Smooth muscle cell of the umbilical artery (primary cell): ENCODE results near the gene DNAI2. TPM values are rescaled to one million over a fixed set of nuclear protein-coding genes. Genes with fewer than 3 reads are reported as not detected.

ENCODE experiments used
- total RNA-seq: library from RNA; depleted of rRNA; stranded (reverse); fragments of >200 nt; gene quantifications from 2 replicates; pipeline ENCODE4 v1.2.3, GENCODE V29; 2014

The DNAI2 gene
- not detected in 2 replicates for total RNA-seq

DNA sequence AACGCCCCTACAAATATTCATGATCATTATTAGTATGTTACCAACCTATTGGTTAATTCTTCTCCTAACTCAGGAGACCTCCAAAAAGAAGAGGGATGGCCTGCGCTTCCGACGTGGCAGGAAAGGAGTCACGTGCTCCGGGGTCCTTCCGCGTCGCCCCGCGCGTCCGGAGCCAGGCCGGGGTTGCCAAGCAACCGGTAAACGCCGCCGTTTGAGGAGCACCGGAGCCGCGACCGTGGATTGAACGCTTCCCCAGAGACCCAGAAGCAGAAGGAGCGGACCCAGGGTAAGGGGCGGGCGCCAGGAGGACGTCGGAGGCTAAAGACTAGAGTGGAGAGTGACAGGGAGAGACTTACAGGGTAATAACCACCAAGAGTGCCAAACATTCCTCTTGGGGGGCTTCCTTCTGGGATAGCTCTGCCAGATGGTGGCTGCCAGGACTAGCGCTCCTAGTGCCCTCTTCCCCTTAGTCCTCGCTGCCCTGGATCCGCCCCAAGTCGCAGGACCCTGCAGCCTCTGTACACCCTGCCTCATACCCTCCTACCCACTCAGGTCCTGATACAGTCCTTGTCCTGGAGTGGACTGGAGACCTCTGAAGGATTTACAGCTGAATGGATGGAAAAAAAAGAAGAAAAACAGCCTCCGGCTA is at the start of gene DNAI2:
DNAI2 (plus strand) TSS at position 175 of the 649 bp plus-strand sequence. CDS start 7,584 bp downstream, outside the sequence.

GRCh38 chr17:74325743-74326379 is 51.8 kb downstream of the DNAI2 start, which contains the start of gene KIF19:
Gene KIF19 (plus strand): TSS chr17:74326226. CDS start chr17:74326350, 124 bp downstream.

DNA sequence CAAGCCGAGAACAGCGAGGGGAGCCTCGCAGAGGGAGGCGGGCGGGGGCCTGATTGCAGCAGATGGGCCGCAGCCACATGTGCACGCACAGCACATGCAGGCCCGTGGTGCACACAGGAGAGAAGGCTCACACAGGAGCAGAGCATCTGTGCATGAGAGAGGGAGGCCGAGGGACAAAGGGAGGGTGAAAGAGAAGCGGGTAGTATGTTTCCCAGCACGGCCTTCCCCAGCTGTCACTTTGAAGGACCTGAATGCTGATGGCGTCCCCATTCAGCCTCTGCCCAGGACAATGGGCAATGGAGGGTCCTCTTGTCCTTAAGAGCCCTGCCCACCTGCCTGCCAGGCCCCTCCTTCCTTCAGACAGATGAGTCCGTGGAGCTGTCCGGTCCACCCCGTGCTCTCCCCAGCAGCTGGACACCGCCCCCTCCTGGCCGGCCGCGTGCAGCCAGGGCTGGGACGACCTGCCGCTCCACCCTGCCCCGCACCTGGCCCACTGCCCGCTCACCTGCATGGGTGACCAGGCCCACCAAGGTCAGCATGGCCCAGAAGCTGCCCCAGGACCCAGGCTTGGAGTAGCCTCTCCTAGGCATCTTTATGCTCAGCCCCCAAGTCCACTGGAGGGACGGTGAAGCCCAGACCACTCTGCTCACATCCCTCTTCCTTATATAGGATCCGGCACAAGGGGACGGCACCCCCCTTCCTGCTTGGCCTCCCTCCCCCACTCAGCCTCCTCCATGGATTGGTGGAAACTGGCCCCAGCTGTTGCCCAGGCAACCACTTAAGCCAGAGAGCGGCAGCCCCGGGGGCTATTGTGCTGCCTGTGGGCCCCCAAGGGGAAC is 87.4 kb downstream of the DNAI2 start, which contains the start of gene BTBD17:
BTBD17 (minus strand) TSS at position 639 of the 839 bp plus-strand sequence; CDS start at position 590, 49 bp downstream.

Other genes starting within 250 kb of the DNAI2 start
- 291 and 427 TPM in 2 replicates for gene RPL38, start 70.6 kb upstream of the DNAI2 start, total RNA-seq
- gene TTYH2, start 60.7 kb upstream of the DNAI2 start, total RNA-seq: 3.6 and 5.3 TPM in 2 replicates
- gene KIF19, start 52.0 kb downstream of the DNAI2 start, total RNA-seq: not detected in 2 replicates
- gene BTBD17, start 87.6 kb downstream of the DNAI2 start, total RNA-seq: not detected in 2 replicates
- gene GPR142, start 93.3 kb downstream of the DNAI2 start, total RNA-seq: not detected in 2 replicates
- gene GPRC5C, start 157.9 kb downstream of the DNAI2 start, total RNA-seq: 0.09 and 0.89 TPM in 2 replicates
- gene CD300A, start 192.4 kb downstream of the DNAI2 start, total RNA-seq: not detected in 2 replicates